RWPE1 (cell line): Measurements from ENCODE around the gene CRTAC1.

ENCODE experiments used
- CTCF ChIA-PET: fragments of 350-600 bp; sonication (Branson Sonifier 250); formaldehyde crosslinking; extraction: SDS; loops from one replicate; lab custom pipeline; 2021; lab: Yijun Ruan, JAX
- POLR2A ChIA-PET: fragments of 400-600 bp; formaldehyde crosslinking; extraction: SDS; loops from one replicate; lab custom pipeline; 2020; ENCODE audit warnings: antibody characterized with exemption; ENCODE audit not compliant: low non-redundant PET; lab: Yijun Ruan, JAX
- DNase-seq: peaks from one replicate; pipeline ENCODE4 v3.0.0; 2012; ENCODE audit warnings: low spot score
- H3K27ac ChIP-seq: fragments of 450-650 bp; 2 replicates; pipeline ENCODE4 v1.5.1; 2017
- TF ChIP-seq, protein P1 (sequence below): fragments of 450-650 bp; conservative IDR thresholded peaks from 2 replicates; pipeline ENCODE4 v1.5.1; 2017; ENCODE audit warnings: low read depth, mild to moderate bottlenecking

CRTAC1 gene

DNA sequence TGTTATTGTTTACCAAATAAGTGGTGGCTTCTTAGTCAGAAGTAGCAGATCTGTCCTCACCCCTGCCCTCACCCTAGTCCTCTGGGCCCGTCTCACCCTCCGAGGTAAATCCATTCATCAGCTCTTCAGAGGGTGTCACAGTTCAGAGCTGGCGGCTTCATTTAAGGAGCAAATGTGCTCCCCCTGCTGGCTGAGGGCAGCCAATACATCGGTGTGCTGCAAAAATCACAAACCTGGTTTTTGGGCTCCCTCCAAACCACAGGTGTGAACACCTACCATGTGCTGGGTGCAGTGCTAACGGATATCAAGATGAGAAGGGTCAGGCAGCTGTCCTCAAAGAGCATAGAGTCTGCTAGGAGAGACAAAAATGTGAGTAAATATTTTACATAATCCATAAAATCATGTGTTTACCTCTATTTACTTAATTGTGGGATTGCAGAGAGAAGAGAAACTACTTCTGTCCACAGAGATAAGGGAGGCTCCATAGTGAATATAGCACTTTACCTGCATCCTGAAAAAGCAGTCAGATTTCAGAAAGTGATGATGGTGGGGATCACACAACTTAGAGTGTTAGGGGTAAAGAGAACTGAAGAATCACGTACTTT is 15.5 kb upstream of the CRTAC1 start:
- DNase-seq, result peak; percentile 73
- ChIA-PET CTCF (interaction anchor here (0.5 to 3.4 kb wide), 17 partner anchors 10 to 1860 kb away, joined by 3 to 16 read pairs (median 3); no protein-coding TSS in a partner anchor), POLR2A (no interaction called here)
- no peak overlapping the region for H3K27ac ChIP-seq
- TF ChIP-seq, protein P1, sequence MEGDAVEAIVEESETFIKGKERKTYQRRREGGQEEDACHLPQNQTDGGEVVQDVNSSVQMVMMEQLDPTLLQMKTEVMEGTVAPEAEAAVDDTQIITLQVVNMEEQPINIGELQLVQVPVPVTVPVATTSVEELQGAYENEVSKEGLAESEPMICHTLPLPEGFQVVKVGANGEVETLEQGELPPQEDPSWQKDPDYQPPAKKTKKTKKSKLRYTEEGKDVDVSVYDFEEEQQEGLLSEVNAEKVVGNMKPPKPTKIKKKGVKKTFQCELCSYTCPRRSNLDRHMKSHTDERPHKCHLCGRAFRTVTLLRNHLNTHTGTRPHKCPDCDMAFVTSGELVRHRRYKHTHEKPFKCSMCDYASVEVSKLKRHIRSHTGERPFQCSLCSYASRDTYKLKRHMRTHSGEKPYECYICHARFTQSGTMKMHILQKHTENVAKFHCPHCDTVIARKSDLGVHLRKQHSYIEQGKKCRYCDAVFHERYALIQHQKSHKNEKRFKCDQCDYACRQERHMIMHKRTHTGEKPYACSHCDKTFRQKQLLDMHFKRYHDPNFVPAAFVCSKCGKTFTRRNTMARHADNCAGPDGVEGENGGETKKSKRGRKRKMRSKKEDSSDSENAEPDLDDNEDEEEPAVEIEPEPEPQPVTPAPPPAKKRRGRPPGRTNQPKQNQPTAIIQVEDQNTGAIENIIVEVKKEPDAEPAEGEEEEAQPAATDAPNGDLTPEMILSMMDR, result peak; percentile 90

DNA sequence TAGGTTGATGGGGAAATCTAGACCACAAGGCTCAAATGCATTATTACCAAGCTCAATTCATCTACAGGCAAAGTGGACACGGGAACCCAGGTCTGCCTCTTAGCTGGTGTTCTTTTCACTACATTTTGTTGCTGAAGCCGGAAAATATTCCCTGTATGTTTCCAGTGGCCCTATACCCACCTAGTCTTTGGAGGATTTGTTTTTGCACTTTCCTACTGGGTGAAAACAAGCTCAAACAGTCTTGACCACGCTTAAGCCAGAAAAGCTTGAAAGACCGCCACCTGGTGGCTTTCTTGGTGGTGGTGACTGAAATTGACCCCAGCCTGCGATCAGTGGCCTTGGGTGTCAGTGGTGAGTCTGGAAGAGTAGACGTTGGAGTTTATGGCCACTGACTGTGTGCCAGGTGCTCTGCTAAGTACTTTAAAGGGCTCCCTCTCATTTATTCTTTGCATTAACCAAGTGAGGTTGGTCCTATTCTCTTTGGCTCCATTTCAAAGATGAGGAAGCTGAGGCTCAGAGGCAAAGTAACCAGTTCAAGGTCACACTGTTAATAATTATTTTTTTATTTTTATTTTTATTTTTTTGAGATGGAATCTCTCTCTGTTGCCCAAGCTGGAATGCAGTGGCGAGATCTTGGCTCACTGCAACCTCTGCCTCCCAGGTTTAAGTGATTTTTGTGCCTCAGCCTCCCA is 11.1 kb upstream of the CRTAC1 start:
- no peak overlapping the region for H3K27ac ChIP-seq
- DNase-seq, result peak; percentile 69
- TF ChIP-seq, protein P1, result peak; percentile 57
- CTCF ChIA-PET, result interaction anchor here (0.6 to 6.1 kb wide), 28 partner anchors 10 to 1834 kb away, joined by 3 to 139 read pairs (median 5); partner anchors contain the start of gene CRTAC1
- POLR2A ChIA-PET, result interaction anchor here (0.5 to 1.0 kb wide), 2 partner anchors 126 to 152 kb away, joined by 3 read pairs; no protein-coding TSS in a partner anchor

DNA sequence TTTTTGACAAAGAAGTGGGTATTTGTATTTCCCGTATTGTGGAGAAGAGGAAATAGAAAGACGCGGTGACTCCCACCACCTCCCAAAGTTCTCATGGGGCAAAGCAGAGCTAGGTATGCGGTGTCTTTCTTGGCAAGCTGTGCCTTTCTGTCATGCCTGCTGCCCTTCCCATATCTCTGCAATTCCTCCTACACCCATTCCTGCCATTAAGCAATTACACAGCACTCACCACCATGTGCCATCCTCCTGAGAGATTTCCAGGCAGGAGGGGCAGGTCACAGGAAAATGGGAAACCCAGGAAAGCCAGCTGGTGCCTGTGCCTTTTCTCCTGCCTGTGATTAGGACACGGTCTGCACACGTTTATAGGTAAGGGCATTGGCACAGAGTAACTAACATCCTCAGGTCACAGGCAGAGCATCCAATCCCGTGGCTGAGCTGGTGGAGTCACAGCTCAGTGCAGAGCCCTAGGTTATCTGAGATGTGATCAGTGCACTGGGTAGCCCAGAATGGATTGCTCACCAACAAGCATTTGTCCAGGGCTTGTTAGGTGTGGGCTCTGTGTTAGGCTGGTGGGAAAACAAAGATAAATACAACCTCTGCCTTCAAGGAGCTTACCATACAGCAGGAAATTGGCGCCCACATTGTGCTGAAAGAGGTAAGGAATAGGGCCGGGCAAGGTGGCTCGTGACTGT is 9.4 kb upstream of the CRTAC1 start:
- CTCF ChIA-PET, result interaction anchor here (0.6 to 6.1 kb wide), 4 partner anchors 9 to 247 kb away, joined by 3 to 139 read pairs (median 18); partner anchors contain the start of gene CRTAC1
- POLR2A ChIA-PET, result no interaction called here
- TF ChIP-seq, protein P1, result no peak
- H3K27ac ChIP-seq, result no peak overlapping the region
- DNase-seq, result no peak

DNA sequence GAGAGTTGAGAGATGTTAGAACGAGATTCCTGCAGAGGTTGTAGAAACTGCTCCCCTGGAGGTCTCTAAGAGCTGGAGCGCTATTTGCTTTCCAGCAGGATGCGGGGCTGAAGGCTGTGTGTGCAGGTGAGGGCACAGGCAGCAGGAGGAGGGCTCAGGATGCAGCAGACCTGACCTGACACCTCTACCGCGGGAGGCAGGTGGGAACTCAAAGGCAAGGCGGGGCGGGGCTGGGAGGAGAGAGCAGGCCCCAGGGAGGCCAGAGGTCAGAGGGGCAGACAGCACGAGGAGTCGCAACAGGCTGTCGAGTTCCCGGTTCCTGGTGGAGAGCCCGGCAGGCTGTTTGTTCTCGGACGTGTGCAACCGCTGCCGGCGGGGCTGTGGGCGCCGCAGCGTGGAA is 7.9 kb upstream of the CRTAC1 start:
- no peak overlapping the region for H3K27ac ChIP-seq
- ChIA-PET POLR2A (no interaction called here), CTCF (interaction anchor here (1.9 kb wide), 1 partner anchor 123 kb away, joined by 7 read pairs; no protein-coding TSS in a partner anchor)
- TF ChIP-seq, protein P1, result no peak
- DNase-seq, result no peak

DNA sequence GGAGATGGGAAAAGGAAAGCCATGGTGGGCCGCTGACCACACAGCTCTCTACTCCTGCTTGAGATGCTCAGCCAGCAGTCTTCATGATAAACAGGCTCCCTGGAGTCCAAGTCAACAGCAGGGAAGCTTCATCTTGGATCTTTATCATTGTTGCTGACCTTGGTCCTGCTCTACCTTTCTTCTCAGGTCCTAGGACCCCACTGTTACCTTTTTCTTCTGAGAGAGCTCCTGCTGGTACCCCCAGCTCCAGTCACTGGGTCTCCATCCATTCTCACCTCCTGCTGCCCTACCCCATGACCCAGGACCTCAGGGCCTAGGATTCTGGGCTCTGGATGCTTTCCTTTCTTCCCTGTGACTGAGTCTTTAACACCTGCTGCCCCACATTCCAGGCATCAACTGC is 5.2 kb upstream of the CRTAC1 start:
- H3K27ac ChIP-seq, result no peak overlapping the region
- DNase-seq, result no peak
- CTCF ChIA-PET, result interaction anchor here (0.7 to 1.7 kb wide), 4 partner anchors 11 to 121 kb away, joined by 3 to 10 read pairs (median 6); no protein-coding TSS in a partner anchor
- TF ChIP-seq, protein P1, result no peak
- POLR2A ChIA-PET, result no interaction called here

DNA sequence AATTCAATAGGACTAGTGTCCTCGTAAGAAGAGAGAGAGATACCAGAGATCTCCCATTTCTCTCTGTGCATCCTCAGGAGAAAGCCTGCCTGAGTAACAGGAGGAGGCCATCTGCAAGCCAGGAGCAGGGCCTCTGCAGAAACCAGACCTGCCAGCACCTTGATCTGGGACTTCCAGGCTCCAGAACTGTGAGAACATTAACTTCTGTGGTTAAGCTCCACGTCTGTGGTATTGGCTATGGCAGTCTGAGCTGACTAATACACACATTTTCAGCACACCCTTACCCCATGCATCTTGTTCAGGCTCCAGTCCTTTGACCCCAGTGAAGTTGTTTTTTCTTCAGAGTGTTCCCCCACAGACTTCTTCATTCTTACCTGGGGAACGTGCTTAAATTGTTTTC is 3.1 kb upstream of the CRTAC1 start:
- ChIA-PET POLR2A (no interaction called here), CTCF (interaction anchor here (0.9 to 1.5 kb wide), 2 partner anchors 13 to 119 kb away, joined by 3 to 6 read pairs; no protein-coding TSS in a partner anchor)
- TF ChIP-seq, protein P1, result no peak

More for the DNA sequence above, 3.1 kb upstream of the CRTAC1 start:
- H3K27ac ChIP-seq, result no peak overlapping the region
- DNase-seq, result no peak
